HG03135 (cell line): ENCODE results near the gene ALDH1A3.
A peak's percentile ranks its signal among the peaks of the same experiment; 100 is the strongest.

Source experiments
- ATAC-seq: cut with Tn5 transposase; IDR thresholded peaks from one replicate; pipeline ENCODE4 v1.9.1; 2021; ENCODE audit warnings: mild to moderate bottlenecking, moderate library complexity; ENCODE audit not compliant: unreplicated experiment

Gene ALDH1A3

DNA sequence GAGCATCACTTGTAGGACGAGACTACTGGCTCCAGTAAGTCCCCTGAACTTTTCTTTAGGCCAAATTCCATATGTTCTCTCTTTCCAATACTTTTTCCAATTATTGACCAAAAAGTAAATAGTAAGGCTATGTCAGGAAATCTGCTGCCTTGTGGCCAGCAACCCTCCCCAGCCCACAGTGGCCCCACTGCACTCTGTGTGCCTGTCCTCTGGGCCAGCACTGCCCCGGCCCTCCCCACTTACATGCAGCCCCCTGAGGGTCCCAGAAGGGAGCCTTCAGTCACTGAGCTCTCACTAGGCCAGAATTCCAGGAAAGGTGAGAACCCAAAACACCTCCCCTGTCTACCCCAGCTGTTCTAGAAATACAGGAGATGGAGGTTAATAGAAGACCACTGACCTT, 21.3 kb upstream of the ALDH1A3 start:
- ATAC-seq: no peak

DNA sequence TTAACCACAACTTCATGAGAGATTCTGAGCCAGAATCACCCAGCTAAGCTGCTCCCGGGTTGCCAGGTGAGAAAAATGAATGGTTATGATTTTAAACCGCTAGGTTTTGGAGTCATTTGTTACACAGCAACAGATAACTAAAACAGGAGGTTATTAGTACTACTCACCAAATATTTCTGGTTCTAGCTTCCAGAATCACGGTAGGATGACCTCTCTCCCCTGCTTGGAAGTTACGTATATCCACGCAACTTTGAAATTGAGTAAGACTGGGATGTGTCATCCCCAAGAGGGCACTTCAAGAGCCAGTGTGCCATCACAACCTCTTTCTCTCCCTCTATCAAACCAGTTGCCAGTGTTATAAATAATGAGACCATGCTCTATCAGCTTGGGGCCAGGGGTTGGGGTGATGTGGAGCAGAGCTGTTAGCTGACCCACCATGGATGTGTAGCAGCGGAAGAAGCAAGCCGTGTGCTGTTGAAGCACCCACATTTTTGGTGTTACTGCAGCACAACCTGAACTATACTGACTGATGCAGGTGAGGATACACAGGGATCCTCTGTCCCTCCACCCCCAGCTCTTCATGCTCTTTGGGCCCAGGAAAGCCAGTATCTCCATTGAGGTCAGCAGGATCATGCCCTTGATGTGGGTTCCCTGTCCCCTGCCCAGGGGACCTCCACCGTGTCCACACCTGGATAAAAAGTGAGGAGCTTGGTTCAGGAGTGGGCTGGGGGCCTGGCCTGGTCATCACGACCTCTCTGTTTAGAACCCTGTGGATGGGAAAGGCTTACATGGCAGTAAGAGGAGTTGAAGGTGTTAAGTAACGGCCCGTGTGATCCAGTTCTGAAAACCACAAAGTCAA, 19.4 kb upstream of the ALDH1A3 start:
- ATAC-seq: no peak

DNA sequence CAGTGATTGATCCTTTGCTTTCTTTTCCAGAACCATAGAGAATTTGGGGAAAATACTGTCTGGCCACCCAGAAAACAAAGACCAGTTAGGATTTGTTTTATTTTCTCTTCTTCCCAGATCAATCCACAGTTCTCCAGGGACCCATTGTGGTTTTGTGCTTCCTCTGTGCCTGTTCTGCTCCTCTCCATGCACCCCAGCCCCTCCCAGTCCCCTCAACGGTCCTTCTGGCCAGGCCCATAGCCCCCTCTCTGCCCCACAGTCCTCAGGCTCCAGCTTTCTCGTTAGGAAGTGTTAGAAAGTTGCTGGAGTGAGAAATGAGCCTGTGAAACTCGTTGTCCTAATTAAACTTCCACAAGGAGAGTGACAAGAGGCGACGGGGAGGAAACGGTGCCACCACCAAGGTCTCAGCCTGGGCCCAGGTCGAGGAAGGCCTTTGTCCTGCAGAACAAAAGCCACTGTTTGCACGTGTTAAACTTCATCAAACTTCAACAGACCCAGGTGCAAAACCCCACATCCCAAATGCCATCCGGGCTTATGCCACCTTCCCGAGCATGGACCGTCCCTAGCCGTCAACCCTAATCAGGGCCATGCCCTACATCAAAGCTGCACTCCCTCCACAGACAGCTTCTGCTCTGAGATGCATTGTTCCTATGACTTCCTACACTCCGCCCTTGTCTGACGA, 18.7 kb upstream of the ALDH1A3 start:
- ATAC-seq: no peak

DNA sequence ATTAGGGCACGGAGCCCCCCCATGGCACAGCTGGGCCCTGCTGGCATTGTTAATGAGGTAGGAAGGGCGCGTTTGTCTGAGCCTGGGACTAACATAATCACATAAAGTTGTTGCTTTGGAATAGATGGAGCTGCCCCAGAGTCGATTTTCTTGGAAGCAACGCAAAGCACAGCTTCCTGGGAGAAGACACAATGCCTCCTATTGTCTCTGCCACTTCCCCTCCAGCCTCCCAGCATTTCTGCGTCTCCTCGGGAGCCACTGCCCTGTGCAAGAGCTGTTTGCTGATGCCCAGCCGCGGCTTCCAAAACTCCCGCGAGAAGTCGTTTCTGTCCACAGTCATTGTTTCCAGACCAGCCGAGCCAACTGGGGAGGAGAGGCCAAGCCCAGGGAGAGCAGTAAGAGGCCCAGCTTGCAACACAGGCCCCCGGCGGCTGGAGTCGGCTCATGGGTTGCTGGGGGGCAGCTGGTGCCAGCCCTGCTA, 18.1 kb upstream of the ALDH1A3 start:
- ATAC-seq: no peak

DNA sequence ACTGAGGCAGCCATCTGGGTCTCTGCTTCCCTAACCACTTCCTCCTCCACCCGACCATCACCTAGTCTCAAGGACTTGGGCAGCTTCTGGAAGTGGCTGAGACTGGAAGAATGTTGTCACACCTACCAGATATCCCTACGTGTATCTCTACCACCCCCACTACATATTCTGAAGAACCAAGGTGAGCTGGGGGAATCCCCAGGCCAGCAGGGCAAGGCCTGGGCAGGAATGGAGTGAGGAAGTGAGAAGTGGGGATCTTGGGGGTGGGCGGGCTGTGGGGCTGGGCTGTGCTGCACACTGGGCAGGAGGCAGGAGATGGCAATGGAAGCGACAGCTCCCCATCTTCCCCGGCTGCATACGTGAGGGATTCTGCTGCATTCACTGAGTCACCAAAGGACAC, 17.5 kb upstream of the ALDH1A3 start:
- no peak for ATAC-seq

DNA sequence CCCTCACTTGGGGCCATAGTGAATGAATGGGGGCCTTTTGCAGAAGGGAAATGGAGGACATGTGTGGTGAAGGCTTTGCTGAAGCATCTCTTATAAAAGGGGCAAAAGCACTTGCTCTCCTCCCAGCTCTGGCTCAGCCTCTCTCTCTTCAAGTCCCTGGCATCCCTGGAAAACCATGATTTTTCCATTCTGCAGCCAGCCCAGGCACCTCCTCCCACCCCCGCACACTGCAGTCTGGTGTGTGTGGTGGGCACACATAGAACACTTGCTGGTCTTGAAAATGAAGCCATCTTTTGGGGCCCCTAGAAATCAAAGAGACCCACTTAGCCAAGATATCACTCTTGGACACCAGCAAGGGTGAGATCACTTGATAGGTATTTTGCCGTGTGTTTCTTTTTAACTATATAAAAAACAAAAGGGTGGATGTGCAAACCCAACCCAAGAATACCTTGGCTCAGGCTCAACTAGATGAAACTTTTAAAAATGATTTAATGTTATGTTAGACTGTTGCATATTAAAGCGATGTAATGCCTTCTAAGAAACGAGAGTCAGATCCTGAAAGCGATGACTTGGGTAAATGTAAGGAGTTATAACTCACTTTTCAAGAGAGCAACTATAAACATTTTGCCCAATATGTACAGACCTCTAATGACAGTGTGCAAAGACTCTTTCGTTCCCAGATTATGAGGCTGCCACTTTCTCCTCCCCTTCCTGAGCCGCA, 16.4 kb upstream of the ALDH1A3 start:
- no peak for ATAC-seq

DNA sequence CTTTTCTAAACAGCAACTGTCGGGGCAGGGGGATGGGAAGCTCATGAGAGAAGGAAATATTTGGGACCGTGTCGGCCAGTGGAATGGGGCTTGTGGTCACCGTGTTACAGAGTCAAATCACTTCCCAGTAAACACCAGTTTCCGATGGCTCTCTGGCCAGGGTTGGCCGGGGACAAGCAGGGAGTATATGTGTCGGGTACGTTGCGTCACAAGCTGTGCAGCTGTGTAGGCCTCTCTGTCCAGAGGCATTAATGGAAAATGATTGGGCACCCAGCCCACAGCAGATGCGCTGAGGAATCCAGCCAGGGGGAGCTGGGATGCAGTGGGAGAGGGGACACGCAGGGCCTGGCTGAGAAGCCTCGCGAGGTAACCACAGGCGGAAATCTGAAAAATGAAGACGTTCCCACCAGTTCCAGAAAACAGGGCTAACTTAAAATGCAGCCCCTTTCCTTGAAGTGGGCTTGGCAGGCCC, 15.8 kb upstream of the ALDH1A3 start:
- ATAC-seq: no peak

DNA sequence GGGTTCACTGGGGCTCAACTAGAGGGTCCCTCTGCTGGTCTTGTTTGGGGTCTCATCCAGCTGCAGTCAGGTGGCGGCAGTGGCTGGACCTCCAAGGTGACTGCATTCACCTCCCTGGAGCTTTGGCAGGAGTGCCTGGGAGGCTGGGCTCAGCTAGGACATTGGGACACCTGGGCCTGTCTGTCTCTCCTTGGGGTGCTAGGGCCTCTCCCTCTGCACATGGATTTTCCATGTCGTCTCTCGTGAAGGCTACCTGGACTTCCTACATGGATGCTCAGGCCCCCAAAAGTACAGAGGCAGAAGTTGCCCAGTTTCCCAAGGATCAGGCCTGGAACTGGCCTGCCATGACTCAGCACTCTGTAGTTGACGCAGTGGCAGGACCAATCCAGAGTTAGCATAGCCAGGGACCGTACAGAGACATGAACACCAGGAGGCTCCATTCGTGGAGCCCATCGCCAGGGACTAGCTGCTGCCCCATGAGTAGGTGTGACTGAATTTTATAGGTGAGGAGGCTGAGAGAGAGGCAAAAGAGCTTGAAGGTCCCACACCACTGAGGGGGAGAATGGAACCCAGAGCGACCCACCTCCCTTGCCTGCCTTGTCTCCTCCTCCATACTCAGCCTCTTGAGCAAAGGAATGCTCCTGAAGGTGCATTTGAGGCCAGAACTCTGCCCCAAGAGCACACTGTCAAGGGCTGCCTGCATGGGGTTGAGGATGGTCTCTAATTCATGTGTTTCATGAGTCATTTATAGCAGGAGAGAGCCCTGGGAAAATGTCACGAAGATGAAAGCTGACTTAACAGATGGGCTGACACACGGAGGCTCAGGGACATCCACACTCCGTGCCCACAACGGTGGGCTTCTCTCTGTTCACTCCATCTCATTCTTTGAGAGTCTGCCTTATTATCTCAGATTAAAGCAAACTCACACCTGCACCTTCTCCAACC, 13.0 kb upstream of the ALDH1A3 start:
- no peak for ATAC-seq

DNA sequence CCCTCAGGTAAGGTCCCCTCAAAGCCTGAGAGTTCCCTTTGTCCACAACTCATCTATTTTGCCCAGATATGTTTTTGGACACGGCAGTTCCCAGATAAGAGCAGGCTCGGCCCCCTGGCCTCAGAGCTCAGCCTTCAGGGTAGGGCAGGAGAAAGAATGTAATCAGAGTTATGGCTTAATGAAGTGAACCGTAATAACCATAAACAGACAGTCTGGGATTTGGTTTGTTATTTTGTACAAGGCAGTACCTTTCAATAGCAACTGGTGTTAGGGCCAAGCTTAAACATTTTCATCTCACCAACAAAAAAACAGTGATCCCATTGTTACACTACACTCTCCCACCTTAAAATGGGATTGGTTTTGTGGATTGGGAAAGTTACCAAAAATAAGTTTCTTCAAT, 12.2 kb upstream of the ALDH1A3 start:
- no peak for ATAC-seq

DNA sequence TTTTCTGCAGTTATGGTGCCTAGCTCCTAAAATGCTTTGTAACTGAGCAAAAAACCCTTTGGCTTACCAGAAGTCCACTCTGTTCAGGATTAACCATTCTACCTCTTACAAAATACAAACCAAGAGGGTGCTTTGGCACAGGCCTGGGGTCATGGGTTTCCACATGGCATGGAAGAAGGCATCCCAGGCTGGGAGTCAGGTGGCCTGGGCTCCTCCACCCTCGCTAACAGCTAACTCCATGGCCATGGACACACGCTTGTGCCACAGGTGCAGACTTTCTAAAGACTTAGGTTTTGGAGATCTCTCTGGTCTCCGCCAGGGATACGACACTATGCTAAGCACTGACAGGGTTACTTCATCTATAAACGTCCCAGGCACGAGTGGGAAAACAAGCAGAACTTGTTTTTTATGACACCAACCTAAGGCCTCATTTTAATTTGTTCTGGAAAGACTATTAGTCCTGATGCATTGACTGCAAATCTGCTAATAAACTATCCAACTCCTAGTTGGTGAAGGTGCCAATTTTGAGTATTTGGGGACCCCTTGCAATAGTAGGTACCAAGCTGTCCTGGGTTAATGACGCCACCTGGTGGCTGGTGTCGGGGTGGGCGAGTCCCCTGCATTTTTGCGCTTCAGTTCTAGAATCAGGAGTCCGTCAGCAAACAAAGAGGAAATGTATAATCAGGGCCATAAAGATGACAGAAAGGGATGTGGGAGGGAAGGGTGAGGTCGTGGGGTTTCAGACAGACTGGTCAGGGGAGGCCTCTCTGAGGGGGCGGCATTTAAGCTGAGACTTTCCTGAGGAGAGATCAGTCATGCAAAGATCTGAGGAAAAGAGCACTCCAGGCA, 10.3 kb upstream of the ALDH1A3 start:
- no peak for ATAC-seq

DNA sequence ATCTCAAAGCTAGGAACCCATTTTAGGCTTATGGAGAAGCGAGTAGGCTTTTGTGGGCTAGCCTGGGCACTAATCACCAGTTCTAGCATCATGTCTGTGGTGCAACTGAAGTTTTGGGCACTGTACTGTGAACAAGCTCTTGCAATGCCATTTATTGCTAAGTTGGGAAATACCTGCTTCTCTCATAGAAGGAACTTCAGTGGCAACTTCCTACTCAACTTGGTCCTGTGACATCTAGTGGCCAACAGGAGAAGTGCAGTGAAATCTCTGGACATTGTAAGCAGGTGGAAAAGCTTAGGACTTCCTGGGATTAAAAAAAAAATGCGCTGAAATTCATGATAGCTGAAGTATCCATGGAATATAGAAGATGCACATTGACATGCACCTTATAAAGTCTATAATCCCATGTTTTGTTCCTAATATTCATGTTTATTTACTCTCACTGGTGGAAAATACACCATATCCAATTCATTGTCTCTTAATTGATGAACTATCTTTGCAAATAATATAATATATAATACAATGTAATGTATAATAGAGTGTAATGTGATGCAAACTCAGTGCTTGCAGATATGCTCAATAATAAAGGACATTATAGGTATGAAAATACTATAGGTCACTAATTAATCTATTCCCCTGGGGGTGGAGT, 6.5 kb upstream of the ALDH1A3 start:
- ATAC-seq: peak; percentile 60

DNA sequence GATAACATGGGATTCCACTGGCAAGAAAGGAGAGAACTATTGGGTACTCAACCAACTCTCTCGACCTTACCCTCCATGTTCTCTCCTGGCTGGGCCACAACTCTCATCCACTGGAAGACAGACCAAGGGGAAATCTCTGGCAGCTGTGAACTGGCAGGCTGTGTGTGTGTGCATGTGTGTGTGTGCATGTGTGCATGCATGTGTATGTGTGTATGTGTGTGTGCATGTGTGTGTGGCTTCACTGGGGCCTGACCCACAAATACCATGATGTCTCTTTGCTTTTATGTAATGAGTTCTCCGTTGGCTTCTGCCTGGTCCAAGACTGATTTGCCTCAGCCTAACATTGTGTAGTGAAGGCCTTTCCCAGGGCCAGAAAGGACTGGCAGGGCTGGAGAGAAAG, 4.1 kb upstream of the ALDH1A3 start:
- no peak for ATAC-seq

DNA sequence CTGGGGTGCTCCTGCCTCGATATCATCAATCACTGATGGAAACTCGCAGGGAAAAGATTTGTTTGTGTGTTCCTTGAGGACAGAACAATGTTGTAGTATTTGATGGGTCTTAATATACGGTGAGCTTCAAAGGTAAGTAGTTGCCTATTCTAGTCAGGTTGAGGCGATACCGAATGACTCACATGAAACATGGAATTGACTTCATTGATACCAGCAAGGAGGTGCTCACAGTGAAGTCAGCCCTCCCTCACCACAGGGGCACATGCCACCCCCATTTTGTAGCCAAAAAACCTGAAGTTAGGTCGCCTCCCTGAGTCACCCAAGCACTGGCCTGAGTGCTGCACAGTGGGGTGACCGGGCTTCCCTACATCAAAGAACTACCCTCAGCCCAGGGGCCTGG, 3.7 kb upstream of the ALDH1A3 start:
- no peak for ATAC-seq

DNA sequence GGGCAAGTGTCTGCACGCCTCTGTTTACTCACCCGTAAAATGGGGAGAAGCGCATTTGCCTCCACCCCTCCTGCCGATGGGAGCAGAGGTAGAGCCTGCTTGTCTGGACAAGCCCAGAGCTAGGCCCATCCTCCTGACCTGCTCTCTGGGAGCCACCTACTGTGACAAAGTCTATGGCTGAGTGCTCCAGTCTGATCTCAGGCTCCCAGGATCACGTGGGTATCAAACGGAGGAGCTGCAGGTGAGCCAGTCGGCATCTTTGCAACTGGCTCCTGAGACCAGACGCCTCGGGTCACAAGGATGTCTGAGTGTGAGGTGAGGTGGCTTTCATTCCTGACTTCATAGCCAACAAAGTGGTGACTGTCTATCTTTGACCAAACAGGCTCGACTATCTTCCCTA, 2.1 kb upstream of the ALDH1A3 start:
- no peak for ATAC-seq

DNA sequence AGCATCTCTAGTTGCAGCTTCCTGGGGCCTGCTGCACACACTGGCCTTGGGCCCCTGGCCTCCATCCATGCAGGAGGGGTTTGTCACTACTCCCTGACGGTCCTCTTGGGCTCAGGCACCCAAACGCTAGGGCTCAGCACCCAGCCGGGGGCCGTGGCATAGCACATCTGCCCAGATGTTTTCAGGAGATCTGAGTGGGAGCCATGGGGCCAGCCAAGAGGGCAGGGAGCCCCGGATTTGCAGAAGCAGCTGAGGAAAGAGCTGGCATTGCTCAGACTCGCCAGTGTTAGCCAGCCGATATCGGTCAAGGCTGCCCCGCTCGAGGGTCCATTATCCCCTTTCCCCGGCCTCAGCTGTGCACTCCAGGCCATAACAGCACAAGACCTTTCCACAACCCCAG, 1.5 kb upstream of the ALDH1A3 start:
- no peak for ATAC-seq

DNA sequence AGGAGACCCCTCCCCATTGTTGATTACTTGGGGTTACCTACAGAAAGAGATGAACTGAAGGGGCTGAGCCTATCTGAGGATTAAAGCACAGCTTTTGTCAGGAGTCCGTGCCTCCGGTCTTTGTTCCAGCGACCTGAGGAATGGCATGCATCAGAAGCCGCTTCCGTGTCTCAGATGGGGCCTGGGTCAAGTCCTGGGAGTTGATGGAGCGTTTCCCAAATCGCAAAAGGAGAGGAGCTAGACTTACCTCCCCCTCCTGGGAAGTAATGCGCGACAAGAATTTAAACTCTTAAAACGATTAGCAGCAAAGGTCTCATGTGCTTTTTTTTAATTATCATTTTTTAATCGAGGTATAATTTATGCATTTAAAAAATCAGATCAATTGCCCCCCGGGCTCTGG, 983 bp upstream of the ALDH1A3 start:
- no peak for ATAC-seq

DNA sequence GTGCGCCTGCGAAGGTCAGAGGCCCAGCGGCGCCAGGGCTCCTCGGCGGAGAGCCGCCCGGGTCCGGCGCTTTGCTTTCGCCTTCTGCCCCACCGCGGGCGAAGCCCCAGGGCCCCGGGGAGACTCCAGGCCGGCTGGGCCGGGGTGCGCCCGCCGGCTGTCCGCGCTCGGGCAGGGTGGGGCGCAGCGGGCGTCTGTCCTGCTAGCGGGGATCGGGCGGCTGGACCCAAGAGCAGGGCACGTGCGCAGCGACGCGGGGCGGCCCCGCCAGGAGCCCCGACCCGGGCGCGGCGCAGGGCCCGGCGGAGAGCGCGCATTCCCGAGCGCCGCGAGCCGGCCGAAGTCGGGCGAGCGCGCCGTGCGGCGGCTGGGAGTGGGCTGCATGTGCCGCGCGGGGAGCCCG, 569 bp upstream of the ALDH1A3 start:
- ATAC-seq: no peak

DNA sequence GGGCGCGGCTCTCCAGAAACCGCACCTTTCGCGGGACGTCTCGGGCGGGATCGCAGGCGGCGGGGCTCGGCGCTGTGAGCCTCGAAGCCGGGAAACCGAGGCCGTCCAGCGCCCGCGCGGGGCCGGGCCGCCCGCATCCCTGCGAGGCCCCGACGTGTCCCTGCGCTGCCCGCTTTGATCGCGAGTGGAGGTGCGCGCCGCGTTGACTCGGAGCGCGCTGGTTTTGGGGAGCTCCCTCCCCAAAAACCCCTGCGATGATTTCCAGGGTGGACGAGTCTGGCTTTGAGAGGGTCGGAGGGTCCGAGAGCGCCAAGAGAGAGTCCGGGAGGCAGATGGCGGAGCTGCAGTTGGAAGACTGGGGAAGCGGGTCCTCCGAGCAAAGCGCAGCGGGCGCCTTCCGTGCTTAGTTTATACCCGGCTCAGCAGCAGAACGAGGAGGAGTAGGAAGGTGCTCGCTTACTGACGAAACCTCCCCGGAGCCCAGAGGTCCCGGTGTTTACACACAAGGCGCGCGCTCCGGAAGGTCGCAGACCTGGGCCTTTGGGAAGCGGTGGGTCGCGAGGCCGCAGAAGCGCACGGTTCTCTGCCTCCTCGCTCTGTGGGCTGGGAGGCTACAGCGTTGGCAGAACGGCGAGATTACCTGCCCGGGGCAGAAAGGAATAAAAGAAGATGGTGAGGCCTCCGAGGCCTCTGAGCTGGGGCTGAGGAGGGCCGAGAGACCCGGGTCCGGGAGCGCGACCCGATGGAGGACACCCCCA, 687 bp downstream of the ALDH1A3 start:
- no peak for ATAC-seq
